HG03354 (cell line): Measurements from ENCODE around the gene DNAI1.
A peak's percentile ranks its signal among the peaks of the same experiment; 100 is the strongest.
"Not testable (repeated sequence)": the region's sequence is repeated elsewhere in the genome, so short reads cannot be mapped to it uniquely, and the experiment has no call there.

Experiments
- ATAC-seq: cut with Tn5 transposase; IDR thresholded peaks from one replicate; pipeline ENCODE4 v1.9.1; 2021; ENCODE audit warnings: mild to moderate bottlenecking; ENCODE audit not compliant: unreplicated experiment, poor library complexity, severe bottlenecking

DNAI1 gene

DNA sequence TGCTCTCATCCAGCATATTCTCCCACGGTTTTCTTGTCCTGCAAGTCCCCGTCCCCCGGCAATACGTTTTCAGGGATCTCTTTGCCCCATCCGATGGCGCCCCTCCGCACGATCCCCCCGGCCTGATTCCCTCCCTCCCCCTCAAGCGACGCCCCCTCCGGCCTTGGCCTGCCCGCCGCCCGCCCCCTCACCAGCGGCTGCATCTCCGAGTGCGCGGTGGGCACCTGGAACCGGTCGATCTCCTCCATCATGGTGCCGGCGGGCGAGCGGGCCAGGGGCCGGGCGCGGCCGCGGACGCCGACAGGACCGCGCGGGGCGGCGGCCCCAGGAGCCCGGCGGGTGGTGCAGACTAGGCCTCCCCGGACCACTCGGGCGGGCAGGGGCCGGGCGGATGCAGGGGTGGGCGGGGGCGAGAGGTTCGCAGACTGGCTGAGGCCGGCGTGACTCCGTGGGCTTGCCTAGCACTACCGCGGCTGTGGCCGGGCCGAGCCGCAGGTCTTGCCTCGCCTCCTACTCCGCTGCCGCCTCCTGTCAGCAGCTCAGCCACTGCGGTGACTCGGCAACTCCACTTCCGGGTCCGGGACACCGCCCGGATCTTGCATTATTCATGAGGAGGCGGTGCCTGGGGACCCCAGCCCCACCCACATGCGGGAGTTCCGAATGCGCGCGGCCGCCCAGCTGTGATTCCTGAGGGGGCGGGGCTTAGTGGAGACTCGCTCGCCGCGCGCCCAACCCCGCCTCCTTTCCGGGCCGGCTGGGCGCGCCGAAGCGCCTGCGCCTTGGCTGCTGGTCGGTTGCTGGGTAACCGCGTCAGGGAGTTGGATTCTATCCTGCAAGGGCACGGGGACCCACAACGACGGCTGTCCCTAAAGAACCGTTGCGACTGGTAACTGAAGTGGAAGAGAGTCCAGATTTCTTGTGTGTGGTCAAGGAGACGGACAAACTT, at the start of gene DNAI1, which contains the start of gene FAM219A:
TSS of gene DNAI1 (plus strand) at position 793 of the 946 bp plus-strand sequence. CDS start 201 bp downstream, outside the sequence.
TSS of gene FAM219A (minus strand) at position 558 of the 946 bp plus-strand sequence. CDS start at position 251, 307 bp downstream.
- peak; percentile 99 for ATAC-seq

DNA sequence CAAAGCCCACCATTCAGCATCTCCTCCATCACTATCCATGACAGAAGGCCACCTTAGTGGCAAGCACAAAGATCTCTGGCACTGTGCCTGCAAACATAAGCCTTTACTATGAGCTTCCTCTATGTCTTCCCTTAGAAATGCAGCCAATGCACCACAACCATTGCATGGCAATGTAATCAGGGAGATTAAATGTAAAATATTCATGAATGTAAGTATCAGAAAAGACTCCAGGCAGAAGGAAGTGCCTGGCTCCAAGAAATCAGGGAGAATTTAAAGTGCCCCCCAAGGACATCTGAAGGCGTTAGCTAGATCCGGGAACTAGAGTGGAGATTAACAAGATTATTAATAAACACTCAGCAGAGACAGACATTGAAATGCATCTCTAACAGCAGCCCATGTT, 49.5 kb upstream of the DNAI1 start:
- no peak for ATAC-seq

DNA sequence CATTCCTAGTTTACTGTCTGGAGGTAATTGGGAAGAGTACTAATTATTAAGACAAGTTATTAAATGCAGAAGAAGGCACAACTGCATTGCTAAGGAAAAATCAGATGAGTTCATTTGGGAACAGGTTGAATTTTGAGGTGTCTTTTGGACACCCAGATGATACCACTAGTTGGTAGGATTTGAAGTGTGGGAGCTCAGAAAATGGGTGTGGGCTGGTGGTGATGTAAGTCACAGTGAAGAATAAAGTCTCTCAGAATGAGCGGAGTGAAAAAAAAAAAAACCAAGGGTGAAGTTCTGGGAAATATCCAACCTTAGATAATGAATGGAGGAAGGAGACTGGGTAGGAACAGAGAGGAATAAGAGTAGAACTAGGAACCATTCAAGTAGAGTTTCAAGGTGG, 46.3 kb upstream of the DNAI1 start:
- no peak for ATAC-seq

DNA sequence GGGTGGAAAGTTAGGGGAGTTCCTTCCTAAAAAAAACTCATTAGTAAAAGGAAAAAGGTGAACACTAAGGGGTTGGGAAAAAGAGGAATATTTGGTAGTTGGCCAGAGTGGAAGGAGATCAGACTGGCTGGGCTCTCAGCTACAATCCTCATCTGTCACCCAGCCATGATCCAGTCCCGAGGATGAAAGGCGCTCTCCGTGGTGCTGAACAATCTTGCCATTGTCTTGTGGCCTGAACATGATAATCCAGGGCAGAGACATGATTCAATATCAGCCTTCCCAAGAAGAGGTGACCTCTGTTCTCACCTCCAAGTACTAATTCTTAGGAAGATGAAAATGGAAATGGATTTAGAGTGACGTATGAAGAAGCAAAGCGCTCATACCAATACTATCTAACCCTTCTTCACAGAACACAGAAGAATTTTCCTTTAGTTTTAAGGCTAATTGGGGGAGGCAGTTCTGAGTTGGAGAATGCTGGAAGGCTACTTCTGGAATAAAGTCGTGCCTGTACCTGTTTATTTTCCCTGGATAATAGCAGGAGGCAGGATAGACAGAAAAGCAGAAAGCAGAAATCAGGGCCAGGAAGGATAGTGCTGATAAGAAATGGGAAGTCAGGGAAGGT, 45.3 kb upstream of the DNAI1 start:
- no peak for ATAC-seq

DNA sequence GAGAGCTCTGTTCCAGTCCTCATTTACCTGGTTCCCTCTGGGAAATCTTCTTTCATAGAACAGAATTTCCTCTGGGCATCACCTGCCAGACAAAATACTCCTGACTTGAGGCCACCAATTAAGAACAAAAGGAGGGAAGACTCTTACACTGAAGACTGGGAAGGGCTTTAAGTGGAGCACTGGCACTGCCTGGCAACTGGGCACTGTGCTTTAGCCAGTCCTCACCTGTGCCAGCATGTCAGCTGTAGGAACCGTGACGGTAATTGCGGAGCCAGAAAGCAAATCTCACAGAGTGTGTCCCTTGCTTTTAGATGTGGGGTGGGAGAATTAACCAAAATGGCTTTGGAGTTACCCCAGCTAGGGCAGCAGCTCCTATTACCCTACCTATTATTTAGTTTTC, 40.9 kb upstream of the DNAI1 start:
- no peak for ATAC-seq

DNA sequence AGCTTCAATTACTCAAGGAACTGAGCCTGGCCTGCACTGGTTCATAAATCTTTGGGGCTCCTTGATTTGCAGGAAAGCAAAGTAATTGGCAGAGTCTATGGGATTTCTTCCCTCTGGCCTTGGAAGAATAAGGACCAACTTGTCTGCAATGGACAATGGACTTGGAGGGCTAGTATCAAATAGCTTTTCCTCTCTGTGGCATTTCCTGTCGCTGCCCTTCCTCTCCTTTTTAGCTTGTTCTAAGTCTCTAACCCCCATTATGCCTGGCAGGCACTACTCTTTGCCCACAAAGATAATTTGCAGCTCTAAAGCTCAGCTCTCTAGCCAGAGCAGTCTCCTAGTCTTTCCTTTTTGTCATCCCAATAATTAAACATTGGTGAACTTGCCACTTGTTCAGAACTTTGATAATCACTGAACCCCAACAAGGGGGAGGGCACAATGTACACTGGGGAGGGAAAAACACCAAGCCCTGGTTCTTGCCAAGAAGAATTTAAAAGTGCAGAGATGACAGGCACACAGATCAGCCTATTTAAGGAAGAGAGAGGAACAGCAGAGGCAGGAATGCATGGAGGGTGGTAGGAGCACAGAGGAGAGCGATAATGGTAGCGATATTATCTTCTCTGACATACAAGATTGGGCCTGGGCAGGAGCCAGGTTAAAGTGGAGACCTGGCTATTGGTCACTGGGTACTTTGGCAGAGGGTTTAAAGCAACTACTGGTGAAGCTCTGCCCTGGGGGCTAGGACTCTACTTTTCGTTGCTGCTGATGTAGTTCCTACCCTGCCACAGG, 38.7 kb upstream of the DNAI1 start:
- no peak for ATAC-seq

DNA sequence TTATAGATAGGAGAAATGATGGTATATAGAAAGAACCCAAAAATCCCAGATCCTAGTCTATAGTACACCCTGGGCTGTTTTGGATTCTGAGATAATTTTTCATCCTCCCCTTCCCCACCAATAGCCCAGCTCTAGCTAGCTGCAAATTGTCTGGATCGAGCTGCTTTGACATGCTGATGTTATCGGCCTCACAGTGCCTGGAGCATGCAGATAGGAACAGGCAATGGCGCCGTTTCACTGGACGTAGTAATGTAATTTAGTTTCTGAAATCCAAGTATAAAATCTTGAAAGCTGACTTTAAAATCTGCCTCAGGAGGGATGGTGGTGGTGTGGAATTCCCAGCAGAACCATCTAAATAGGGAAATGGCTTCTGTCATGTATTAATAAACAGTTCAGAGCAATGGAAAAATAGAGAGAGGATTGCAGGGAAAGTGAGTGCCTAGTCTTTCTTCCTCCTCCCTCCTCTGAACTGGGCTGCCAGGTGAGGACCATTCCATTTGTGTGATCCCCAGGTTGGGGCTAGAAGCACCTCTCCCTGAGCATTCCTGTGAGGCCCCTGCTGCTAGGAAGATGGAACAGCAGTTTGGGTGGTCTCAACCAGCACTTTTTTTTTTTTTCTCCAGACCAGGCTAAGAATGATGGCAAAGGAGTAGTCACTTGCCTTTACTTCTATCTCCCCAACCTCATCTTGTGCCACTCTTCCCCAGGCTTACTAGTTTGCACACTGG, 32.1 kb upstream of the DNAI1 start:
- no peak for ATAC-seq

DNA sequence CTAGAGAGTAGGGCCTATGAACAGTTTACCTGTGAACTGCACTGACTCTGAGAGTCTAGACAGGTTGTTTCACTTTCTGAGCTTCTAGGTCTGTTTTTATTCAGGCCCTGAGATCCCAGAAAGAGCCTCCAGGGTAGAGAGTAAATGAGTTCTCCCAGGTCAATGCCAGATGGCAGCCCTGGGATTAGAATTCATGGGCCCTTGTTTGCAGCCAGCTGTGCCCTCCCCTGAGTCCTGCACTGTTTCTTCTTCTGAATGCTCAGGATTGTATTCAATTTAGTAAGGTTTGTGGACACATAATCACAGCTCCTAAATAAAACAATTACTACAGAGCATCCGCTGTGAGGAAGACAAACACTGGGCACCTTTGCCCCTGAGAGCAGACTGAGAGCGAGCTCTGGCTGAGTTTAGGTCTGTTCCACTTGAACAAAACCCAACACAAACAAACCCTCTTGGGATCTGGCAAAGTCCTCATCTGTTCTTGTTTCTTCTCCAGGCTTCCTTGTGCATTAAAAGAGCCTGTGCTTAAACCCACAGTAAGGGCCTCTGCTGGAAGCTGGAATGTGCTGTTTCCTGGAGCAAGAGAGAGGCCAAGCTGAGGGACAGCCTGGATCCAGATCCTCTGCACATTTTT, 30.2 kb upstream of the DNAI1 start:
- ATAC-seq, result no peak

DNA sequence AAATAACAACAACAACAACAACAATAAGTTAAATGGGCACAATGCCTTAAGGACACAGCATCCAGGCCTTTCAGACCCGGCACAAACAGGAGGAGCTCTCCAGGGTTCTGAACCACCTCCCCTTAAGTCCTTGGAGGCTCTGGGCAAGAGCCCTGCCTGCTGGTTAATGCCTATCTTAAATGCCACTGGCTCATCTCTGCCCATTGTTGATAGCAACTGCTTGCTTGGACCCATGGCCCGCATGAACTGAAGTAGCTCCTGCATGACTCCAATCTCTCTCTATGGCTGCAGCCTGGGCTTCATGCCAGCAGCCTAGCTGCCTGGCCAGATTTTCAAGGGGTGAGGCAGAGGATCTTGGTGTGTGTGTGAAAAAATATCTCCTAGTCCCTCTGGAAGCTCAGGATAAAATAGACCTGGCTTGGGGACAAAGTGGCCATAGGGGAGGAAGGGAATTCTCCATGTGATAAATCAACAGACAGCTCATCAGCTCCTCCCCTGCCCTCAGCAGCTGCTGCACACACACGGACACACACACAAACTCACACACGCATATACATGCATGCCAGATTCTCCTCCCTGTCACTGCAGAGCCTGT, 27.7 kb upstream of the DNAI1 start:
- no peak for ATAC-seq

DNA sequence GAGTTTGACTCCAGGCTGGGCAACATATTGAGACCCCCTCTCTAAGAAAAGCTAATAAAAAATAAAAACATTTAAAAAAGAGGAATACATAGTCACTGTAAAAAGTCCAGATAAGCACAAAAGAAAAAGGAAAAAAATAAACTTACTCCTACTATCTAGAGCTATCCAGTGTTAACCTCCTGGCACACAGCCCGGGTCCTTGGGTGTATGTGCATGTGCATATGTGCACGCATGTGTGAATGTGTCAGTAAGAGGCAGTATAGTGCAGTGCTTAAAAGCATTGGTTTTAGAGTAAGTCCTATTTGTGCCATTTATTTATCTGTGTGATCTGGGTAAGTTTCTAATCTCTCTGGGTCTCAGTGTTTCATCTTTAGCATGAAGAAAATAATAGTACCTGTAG, 26.9 kb upstream of the DNAI1 start:
- no peak for ATAC-seq

DNA sequence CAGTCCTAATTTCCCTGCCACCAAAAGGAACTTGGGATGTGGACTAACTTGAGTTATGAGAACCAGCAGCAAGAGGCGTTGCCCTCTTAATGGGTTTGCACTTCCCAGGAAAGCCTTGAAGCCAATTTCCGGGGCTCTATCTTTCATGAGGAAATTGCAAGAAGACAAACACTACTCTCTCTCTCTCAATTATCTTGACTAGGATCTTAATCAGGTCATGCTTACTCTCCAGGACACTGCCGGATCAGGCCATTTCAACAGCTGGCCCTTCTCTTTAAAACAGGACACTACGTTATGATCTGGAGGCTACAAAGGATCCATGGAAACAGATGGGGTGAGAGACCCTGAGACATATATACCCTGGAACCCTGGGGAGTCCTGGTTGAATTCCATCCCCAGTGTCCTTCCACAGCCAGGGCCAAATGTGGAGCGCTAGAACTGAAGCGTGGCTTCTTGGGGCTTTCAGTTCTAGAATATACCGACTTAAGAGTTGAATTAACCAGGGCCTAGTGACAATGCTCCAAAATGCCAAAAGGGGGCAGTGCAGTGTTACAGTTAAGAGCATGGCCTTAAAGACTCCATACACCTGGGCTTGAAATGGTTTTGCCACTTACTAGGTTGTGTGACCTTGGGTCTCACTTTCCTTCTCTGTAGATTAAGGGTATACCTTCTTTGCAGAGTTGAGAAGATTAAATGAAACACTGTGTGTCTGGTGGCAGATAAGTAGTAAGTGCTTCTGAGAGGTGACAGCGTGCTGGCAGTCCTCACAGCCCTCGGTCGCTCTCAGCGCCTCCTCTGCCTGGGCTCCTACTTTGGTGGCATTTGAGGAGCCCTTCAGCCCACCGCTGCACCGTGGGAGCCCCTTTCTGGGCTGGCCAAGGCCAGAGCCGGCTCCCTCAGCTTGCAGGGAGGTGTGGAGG, 21.3 kb upstream of the DNAI1 start:
- peak; percentile 64 for ATAC-seq

DNA sequence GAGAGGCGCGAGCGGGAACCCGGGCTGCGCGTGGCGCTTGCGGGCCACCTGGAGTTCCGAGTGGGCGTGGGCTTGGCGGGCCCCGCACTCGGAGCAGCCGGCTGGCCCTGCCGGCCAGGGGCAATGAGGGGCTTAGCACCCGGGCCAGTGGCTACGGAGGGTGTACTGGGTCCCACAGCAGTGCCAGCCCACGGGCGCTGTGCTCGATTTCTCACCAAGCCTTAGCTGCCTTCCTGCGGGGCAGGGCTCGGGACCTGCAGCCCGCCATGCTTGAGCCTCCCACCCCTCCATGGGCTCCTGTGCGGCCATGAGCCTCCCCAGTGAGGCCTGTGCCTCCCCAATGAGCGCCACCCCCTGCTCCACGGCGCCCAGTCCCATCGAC, 20.7 kb upstream of the DNAI1 start:
- ATAC-seq, result not testable (repeated sequence)

DNA sequence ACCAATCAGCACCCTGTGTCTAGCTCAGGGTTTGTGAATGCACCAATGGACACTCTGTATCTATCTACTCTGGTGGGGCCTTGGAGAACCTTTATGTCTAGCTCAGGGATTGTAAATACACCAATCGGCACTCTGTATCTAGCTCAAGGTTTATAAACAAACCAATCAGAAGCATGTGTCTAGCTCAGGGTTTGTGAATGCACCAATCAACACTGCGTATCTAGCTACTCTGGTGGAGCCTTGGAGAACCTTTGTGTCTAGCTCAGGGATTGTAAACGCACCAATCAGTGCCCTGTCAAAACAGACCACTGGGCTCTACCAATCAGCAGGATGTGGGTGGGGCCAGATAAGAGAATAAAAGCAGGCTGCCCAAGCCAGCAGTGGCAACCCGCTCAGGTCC, 20.1 kb upstream of the DNAI1 start:
- not testable (repeated sequence) for ATAC-seq

DNA sequence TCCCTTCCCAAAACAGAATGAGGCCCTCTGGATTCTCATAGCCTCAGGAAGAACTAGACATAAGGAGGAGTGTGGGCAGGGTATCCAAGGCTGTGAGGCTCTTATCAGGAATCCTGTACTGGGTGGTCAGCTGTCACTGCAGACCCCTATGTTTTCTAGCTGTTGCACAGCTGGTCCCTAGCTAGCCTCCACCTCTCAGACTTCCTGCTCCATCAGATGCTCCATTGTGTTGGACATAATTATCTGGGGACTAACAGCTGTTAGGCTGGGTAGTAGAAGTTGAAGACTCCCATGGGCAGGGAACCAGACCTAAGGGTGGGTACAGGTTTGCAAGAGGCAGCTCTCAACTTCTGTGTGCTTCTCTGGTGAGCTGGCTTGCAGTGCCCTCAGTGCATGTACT, 18.6 kb upstream of the DNAI1 start:
- ATAC-seq, result no peak

DNA sequence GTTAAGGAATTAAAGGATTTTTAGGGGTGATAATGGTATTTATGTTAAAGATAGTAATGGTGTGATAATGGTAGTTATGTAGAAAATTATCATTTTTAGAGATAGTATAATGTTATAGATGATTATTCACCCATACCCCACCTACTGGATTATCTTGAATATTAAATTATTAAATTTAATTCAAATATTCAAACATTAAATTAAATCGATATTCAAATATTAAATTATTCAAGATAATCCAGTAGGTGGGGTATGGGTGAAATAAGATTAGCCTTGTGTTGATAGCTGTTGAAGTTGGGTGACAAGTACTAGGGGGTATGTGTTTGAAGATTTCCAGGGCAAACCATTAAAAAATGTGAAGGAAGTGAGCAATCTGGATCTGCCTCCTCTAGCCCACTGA, 15.8 kb upstream of the DNAI1 start:
- no peak for ATAC-seq

DNA sequence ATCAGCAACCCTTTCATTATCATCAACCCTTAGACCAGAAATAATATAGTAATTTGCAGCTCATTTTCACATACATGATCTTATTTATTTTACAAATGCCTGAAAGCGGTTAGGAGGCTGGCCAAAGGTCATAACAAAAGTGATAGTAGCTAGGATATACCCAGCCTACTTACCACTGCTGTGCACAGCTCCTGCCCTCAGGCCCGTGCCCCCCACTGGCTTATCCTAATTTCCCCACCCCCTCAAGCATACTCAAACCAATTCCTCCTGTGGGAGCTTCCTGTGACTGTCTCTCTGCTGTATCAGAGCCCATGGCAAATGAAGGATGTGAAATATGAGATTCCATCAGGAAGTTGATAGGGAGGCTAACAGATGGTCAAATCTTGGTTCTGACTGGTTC, 15.1 kb upstream of the DNAI1 start:
- no peak for ATAC-seq

DNA sequence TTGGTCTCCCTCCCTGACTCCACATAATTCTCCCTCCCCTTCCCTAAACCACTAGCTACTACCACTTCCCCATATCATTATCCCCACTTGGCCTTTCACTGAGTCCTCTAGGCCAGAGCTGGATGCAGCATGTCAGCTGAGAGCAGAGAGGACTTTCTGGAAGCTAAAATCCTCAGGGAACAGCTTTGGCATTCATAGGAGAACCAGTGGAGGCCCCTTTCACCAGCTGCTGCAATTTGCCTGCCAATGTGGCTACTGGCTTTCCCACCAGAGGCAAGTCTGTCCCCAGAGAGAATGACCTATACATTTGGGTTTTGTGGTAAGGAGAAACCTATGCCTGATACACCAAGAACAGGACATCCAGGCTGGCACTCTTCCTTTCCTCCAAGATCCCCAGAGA, 14.6 kb upstream of the DNAI1 start:
- no peak for ATAC-seq

DNA sequence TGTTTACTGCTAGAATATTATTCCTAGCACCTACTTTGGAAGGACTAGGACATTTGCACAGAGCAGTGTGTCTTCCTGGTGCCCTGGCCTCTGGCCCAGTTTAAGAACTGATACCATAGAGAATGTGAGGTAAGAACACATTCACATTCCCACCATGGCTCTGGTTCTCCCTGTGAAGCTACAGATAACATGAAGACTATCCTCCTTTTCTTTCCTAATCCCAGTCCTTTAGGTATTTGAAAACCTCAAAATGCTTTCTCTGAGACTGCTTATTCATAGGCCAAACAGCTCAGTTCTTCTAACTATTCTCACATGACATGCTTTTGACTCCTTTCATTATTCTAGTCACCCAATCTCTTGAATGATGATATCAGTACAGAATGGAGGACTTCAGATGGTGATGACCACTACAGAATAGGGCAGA, 12.1 kb upstream of the DNAI1 start:
- no peak for ATAC-seq
